Stimulated activated naive B cell treated with anti-CD40 and anti-IgM and Interleukin-4, amounts not matched to agents 10 μg/mL and 1 μg/mL and 100 μg/mL, for 72 hours (primary cell): Measurements from ENCODE around the gene IFNGR1.

Source experiments
- ATAC-seq, 2 donors: fragments of 150-1000 bp; cut with Tn5 transposase; replicated peaks; 2 replicates each; pipeline ENCODE4 v1.10.0; 2021; ENCODE audit warnings: moderate library complexity in 1 of 2
- DNase-seq: peaks from one replicate; pipeline ENCODE4 v3.0.0; 2021
- H3K27ac Mint-ChIP-seq: one replicate; pipeline ENCODE4 v1.8.0; 2022; ENCODE audit warnings: mild to moderate bottlenecking, mixed read lengths
- H3K27me3 Mint-ChIP-seq, 2 donors: one replicate each; pipeline ENCODE4 v1.8.0; 2022; ENCODE audit warnings: mixed read lengths in 2 of 2
- H3K36me3 Mint-ChIP-seq, 2 donors: one replicate each; pipeline ENCODE4 v1.8.0; 2022; ENCODE audit warnings: mixed read lengths in 2 of 2, mild to moderate bottlenecking in 1 of 2
- H3K4me1 Mint-ChIP-seq, 2 donors: one replicate each; pipeline ENCODE4 v1.8.0; 2022; ENCODE audit warnings: mixed read lengths in 2 of 2, mild to moderate bottlenecking in 1 of 2
- H3K4me3 Mint-ChIP-seq, 2 donors: one replicate each; pipeline ENCODE4 v1.8.0; 2022; ENCODE audit warnings: mild to moderate bottlenecking in 2 of 2, mixed read lengths in 2 of 2, moderate library complexity in 1 of 2
- H3K9me3 Mint-ChIP-seq, 2 donors: one replicate each; pipeline ENCODE4 v1.8.0; 2022; ENCODE audit warnings: mixed read lengths in 2 of 2, mild to moderate bottlenecking in 1 of 2

The IFNGR1 gene

DNA sequence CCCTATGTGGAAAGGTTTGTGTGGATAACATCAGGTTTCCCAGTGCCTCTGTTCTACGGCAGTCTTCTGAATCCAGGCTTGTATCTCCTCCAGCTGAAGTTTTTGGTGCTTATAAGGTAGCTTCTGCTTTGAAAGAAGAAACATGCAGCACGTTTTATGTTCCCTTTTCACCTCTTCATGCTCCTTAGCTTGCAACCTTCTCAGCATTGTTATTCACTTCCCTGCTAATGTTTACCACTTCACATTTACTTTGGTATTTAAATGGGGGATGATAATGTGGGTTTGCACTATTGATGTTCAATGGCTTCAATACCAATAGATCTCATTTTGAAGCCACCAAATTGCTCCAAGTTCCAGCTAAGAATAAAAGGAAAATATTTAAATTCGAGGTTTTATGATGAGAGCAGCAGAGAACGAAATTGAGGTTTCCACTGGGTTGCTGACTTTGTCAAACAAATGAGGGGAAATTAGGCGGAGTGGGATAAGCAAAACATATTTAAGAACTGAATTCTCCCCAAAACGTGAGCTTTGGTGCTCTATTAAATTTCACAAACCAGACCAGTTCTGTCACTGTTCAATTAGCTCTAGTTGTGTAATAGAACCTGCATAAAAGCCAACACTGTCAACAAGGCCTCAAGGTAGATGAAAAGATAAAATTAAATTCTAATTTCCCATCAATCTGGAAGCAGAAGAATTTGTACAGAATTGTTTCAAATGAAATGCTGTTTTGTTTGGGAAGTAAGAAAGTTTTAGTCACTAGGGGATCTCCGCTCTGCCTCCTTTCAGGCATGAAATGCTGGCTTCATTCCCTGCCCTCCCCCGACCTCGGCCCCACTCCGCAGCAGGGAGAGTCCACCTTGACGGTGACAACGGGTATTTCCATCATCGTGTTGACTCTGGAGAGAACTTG lies 47.1 kb downstream of the IFNGR1 start:
- H3K4me1 Mint-ChIP-seq: peaks cover 47 to 92% of the 10 kb centered on the region in 2 donors
- peak overlapping the region; percentile 88 for H3K27ac Mint-ChIP-seq
- no peaks in the 10 kb centered on the region for H3K27me3 Mint-ChIP-seq

DNA sequence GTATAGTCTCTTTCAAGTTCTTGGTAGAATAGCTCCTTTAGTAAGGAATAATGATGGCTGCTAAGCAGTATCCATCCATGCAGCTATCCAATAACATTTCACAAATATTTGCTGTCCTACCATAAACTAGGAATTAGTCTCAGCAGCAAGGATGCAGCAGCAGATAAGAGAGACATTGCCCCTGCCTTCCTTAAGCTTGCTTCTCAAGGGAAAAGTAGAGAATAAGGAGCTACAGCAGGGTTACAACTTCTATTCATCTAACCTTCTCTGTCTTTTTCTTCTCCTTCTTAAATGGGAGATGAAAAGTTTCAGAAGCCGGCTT lies 48.2 kb downstream of the IFNGR1 start:
- peak overlapping the region; percentile 58 to 65 for H3K4me3 Mint-ChIP-seq
- H3K4me1 Mint-ChIP-seq: peaks cover 48 to 92% of the 10 kb centered on the region in 2 donors
- DNase-seq (no peak), ATAC-seq (no peak)
- no peaks in the 10 kb centered on the region for H3K27me3 Mint-ChIP-seq
- H3K27ac Mint-ChIP-seq: peak overlapping the region; percentile 91
- H3K9me3 Mint-ChIP-seq: peaks cover 8 to 18% of the 10 kb centered on the region in 2 donors
- peaks cover 6 to 17% of the 10 kb centered on the region in 2 donors for H3K36me3 Mint-ChIP-seq

More for the DNA sequence above, 47.1 kb downstream of the IFNGR1 start:
- DNase-seq: peak; percentile 74
- Mint-ChIP-seq H3K36me3 (peaks cover 6 to 14% of the 10 kb centered on the region in 2 donors), H3K9me3 (peaks cover 5 to 12% of the 10 kb centered on the region in 2 donors), H3K4me3 (peak overlapping the region; percentile 50 to 54)
- ATAC-seq: peak; percentile 74 to 78

DNA sequence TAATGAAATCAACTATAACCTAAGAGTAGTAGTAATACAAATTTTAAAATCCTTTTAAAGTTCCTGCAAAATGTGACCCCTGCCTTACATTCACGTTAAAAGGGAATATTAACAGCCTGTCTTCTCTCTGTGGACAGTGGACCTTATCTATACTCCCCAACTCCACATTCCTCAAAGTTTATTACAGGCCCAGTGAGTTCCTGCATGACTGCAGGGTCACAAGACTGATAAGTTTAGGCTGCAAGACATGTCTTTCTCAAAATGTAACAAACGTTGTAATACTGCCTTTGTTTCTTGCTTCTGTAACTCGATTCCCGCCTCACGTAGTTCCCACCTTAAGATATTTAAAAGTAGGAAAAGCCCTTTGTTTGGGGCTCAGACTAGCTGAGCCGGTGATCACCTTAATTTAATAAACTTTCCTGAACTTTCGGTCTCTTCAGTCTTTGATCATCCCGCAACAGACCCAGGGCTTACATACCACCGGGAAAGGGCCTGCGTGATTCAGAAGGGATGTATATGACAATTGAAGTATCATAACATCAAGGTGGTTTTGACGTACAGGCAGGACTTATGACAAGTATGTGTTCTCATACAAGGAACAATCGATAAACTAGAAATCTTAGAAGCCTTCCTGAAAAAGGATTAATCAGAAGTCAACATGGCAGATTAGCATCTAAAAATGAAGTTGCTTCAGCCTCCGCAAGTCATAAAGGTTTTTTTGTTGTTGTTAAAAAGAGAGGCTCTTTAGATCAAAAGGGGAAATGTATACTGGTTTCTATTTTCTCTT lies 48.7 kb downstream of the IFNGR1 start:
- Mint-ChIP-seq H3K36me3 (peaks cover 6 to 18% of the 10 kb centered on the region in 2 donors), H3K27me3 (no peaks in the 10 kb centered on the region), H3K4me1 (peaks cover 50 to 92% of the 10 kb centered on the region in 2 donors), H3K27ac (peak overlapping the region; percentile 91), H3K9me3 (peaks cover 8 to 19% of the 10 kb centered on the region in 2 donors), H3K4me3 (peak overlapping the region in 1 of 2 donors; percentile 65)
- ATAC-seq: no peak
- no peak for DNase-seq

DNA sequence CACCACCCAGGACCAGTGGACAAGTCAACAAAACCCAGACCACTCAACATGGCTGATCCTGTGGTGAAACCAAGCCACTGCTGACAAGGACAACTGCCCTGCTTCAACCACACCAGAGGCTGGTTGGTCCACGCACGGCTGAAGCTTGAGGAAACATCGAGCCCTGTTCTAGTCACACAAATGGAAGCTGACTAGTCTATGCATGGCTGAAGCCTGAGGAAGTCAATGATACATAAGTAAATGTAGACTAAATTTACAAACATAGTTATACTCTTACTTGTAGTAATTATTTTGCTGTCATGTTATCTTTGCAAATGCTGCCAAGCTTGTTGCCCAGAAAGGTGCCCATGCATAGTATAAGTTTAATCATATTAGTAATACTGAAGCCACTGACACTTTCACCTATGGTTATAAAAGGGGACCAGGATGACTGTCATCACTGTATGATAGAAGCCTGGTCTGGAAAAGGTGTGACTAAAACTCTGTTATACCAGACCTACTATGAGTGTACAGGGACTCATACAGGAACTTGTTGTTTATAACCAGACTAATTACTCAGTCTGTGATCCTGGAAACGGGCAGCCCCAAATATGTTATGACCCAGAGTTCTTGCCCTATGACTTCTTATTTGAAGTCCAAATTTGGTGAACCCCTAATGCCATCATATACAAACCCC lies 51.3 kb downstream of the IFNGR1 start:
- Mint-ChIP-seq H3K27me3 (no peaks in the 10 kb centered on the region), H3K36me3 (peaks cover 8 to 29% of the 10 kb centered on the region in 2 donors), H3K27ac (peak overlapping the region; percentile 84), H3K4me3 (no peak overlapping the region), H3K9me3 (peaks cover 20 to 30% of the 10 kb centered on the region in 2 donors), H3K4me1 (peaks cover 47 to 75% of the 10 kb centered on the region in 2 donors)
- no peak for DNase-seq
- ATAC-seq: peak; percentile 25 to 38

DNA sequence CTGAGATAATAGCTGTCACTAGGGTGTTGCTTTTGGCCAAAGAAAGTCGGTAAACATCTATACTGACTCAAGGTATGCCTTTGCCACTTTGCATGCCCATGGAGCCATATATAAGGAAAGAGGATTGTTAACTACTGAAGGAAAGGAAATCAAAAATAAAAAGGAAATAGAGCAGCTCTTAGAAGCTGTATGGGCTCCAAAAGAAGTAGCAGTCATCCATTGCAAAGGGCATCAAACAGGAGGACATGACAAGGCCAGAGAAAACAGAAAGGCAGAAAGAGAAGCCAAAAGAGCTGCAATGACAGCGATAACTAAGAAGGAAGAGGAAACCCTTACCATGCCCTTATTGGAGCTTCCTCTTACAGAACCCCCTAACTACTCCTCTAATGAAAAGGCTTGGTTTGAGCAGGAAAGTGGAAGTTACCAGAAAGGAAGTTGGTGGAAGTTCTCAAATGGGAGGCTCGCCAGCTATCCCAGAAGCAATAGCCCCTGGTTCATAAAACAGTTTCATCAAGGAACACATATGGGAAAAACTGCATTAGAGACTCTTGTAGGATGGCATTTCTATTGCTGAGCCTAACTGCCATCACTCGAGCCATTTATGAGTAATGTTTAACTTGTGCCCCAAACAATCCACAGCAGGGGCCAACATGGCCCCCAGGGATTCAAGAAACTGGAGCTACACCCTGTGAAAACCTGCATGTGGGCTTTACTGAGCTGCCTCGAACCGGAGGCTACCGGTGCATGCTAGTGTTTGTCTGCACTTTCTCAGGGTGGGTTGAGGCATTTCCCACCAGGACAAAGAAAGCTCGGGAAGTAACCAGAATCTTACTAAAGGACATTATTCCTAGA lies 52.7 kb downstream of the IFNGR1 start:
- H3K27ac Mint-ChIP-seq: peak overlapping the region; percentile 78
- peaks cover 8 to 29% of the 10 kb centered on the region in 2 donors for H3K36me3 Mint-ChIP-seq
- DNase-seq: no peak
- H3K4me3 Mint-ChIP-seq: peak overlapping the region in 1 of 2 donors; percentile 30
- ATAC-seq: peak in 1 of 2 donors; percentile 27
- H3K27me3 Mint-ChIP-seq: no peaks in the 10 kb centered on the region
- H3K9me3 Mint-ChIP-seq: peaks cover 20 to 30% of the 10 kb centered on the region in 2 donors
- peaks cover 38 to 72% of the 10 kb centered on the region in 2 donors for H3K4me1 Mint-ChIP-seq

DNA sequence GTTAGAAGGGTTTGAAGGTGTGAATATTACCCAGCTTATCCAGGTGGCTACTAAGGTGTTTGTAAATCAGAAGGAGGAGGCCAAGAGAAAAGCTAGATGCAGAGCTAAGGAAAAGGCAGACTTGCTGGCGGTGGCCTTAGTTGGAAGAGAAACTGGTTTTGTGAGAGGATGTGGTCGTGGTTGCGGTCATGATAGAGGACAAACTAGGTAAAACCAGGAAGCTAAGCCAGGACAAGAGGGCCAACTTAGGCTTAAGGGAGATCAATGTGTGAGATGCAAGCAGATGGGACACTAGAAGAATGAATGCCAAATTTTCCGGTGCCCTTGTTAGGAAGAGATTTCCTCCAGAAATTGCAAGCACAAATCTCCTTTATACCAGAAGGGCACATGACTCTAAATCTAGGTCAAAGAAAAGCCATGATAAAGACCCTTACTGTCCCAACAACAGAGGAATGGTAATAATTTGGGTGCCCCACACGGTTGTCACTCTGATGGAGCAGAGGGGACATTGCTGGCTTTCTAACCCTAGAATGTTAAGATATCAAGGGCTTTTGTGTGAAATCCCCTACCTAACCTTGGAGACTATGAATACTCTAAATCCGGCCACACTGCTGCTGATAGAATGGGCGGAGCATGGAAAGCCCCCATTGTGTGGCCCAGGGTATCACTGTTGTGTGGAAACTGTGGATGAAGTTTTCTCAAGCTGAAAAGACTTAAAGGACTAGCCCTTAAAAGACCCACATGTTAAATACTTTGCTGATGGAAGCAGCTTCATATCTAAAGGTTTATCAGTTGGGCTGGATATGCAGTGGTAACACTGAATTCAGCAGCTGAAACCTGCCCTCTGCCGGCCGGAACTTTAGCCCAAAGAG lies 53.6 kb downstream of the IFNGR1 start:
- no peak for DNase-seq

DNA sequence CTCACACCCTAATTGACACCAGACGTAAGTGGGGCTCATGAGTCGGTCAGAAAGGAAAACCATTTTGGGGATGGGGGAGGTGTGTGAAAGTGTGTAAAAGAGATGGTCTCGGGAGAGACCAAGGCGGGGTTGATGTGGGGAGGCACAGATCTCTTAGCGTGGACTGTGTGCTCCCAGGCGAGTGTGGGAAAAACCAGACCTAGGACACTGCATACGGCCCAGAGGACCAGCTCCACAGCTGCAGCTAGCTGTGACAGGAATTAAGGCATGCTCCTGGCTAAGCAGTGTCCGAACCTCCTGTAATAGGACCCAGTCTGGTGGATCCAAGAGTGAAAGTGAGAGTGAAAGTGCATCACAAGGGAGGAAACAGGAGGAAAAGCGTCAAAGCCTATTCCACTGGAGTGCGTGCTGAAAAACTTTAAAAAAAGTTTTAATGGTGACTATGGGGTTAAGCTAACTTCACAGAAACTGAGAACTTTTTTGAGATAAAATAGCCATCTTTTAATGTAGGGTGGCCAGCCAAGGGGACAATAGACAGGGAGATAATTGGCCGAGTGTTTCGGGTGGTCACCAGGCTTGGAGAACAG lies 55.4 kb downstream of the IFNGR1 start:
- peaks cover 23 to 54% of the 10 kb centered on the region in 2 donors for H3K4me1 Mint-ChIP-seq
- no peak for DNase-seq
- H3K27ac Mint-ChIP-seq: peak overlapping the region; percentile 28
- no peak for ATAC-seq
- no peak overlapping the region for H3K4me3 Mint-ChIP-seq
- H3K36me3 Mint-ChIP-seq: peaks cover 6 to 20% of the 10 kb centered on the region in 2 donors
- no peaks in the 10 kb centered on the region for H3K27me3 Mint-ChIP-seq
- H3K9me3 Mint-ChIP-seq: peaks cover 16 to 22% of the 10 kb centered on the region in 2 donors

More for the DNA sequence above, 53.6 kb downstream of the IFNGR1 start:
- no peaks in the 10 kb centered on the region for H3K27me3 Mint-ChIP-seq
- peaks cover 8 to 29% of the 10 kb centered on the region in 2 donors for H3K36me3 Mint-ChIP-seq
- peak overlapping the region in 1 of 2 donors; percentile 30 for H3K4me3 Mint-ChIP-seq
- peak overlapping the region; percentile 78 for H3K27ac Mint-ChIP-seq
- H3K4me1 Mint-ChIP-seq: peaks cover 30 to 70% of the 10 kb centered on the region in 2 donors
- peak; percentile 54 to 61 for ATAC-seq
- peaks cover 20 to 30% of the 10 kb centered on the region in 2 donors for H3K9me3 Mint-ChIP-seq

DNA sequence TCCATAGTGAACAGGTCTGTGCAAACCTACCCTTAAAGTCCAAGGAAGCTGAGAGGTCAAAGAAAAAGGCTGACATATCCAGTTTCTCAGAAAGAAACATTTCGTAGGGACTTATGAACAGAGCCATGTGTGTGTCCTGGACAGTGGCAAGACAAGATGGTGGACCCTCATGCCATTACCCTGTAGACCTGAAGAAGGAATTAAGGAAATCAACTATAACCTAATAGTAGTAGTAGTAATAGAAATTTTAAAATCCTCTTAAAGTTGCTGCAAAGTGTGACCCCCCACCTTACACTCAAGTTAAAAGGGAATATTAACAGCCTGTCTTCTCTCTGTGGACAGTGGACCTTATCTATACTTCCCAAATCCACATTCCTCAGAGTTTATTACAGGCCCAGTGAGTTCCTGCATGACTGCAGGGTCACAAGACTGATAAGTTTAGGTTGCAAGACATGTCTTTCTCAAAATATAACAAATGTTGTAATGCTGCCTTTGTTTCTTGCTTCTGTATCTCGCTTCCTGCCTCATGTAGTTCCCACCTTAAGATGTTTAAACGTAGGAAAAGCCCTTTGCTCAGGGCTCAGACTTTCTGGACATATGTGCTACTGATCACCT lies 56.4 kb downstream of the IFNGR1 start:
- no peak overlapping the region for H3K27ac Mint-ChIP-seq
- peaks cover 6 to 20% of the 10 kb centered on the region in 2 donors for H3K36me3 Mint-ChIP-seq
- no peak overlapping the region for H3K4me3 Mint-ChIP-seq
- ATAC-seq (no peak), DNase-seq (no peak)
- H3K27me3 Mint-ChIP-seq: no peaks in the 10 kb centered on the region
- peaks cover 16 to 22% of the 10 kb centered on the region in 2 donors for H3K9me3 Mint-ChIP-seq
- peaks cover 24 to 52% of the 10 kb centered on the region in 2 donors for H3K4me1 Mint-ChIP-seq

DNA sequence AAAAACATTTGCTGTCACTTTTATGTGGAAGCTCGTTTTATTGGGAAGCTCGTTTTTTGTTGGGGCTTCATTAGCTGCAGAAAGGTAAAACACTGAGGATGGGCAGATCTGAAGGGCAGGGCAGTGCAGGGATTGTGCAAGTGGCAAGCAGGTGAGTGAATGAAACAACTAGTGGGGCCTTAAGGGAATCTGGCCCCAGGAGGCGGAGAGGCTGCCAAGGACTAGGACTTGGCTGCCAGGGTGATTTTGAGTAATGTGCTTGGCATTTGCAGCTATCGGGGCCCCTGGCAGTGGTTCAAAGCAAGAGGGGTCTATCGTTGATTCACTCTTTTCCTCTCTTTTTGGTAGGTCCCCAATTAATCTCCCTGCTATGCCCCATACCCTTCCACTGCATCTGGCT lies 57.2 kb downstream of the IFNGR1 start:
- Mint-ChIP-seq H3K4me1 (peaks cover 18 to 45% of the 10 kb centered on the region in 2 donors), H3K36me3 (peaks cover 6 to 20% of the 10 kb centered on the region in 2 donors), H3K27me3 (no peaks in the 10 kb centered on the region), H3K27ac (no peak overlapping the region), H3K9me3 (peaks cover 15 to 17% of the 10 kb centered on the region in 2 donors), H3K4me3 (no peak overlapping the region)
- ATAC-seq: no peak
- no peak for DNase-seq

DNA sequence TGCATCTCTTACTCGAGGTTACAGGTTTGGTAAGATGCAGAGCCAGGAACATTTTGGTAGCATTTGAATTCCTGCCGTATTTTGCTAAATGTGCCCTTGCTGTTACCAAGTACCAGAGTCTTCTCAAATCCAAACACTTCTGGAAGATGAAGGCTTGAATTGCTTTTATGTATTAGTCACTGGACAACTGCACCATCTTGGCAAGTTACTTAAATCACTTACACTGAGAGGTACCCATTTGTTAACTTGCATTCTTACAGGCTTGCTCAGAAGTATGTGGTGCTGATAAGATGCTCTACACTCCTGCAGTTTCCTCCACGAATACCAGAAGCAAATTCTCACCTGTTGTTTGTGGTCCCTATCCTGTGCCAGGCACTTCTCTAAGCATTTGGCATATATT lies 58.4 kb downstream of the IFNGR1 start:
- Mint-ChIP-seq H3K4me3 (no peak overlapping the region), H3K9me3 (peaks cover 11 to 12% of the 10 kb centered on the region in 2 donors), H3K36me3 (peaks cover 6 to 15% of the 10 kb centered on the region in 2 donors), H3K4me1 (peaks cover 21 to 45% of the 10 kb centered on the region in 2 donors), H3K27ac (no peak overlapping the region), H3K27me3 (no peaks in the 10 kb centered on the region)
- ATAC-seq (no peak), DNase-seq (no peak)

DNA sequence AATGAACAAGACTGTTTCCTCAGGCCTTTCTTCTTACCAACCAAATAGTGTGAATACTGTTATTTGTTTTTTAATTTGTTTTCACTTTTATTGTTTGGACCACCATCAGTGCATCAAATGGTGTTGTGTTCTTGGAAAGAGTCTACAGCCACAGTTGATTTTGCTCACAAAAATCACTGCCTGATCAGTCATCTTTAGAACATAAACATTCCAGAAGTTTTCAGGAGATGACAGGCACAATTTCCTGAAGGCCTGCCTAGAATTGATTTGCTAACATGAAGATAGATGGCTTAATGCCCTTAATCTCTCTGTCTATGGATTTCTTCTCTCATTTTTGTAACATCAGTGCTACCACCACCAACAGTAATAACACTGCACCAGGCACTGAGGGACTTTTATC lies 59.3 kb downstream of the IFNGR1 start:
- Mint-ChIP-seq H3K27ac (no peak overlapping the region), H3K9me3 (peaks cover 9 to 11% of the 10 kb centered on the region in 2 donors), H3K36me3 (peaks cover 5 to 15% of the 10 kb centered on the region in 2 donors), H3K27me3 (no peaks in the 10 kb centered on the region), H3K4me3 (no peak overlapping the region), H3K4me1 (peaks cover 18 to 45% of the 10 kb centered on the region in 2 donors)
- ATAC-seq: no peak
- no peak for DNase-seq

DNA sequence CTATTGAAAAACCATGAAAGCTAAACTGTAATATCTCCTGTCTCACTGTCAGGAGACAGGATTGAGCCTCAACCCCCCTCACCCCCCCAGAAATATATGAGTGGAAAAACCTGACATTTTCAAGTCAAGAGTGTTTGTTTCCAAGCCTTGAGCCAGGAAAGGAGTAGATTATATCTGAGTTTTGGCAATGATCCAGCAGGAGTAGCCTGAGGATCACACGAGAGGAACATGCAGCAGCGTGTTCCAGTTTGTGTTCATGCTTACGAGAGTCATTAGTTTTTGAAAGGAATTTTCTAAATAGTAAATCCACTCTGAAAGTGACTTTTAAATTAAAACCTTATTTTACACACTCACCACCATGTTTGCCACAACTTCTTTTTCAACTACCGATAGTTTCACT lies 61.6 kb downstream of the IFNGR1 start:
- no peaks in the 10 kb centered on the region for H3K27me3 Mint-ChIP-seq
- ATAC-seq (no peak), DNase-seq (no peak)
- H3K9me3 Mint-ChIP-seq: no peaks in the 10 kb centered on the region
- no peak overlapping the region for H3K27ac Mint-ChIP-seq
- H3K36me3 Mint-ChIP-seq: no peaks in the 10 kb centered on the region
- peaks cover 15 to 47% of the 10 kb centered on the region in 2 donors for H3K4me1 Mint-ChIP-seq
- no peak overlapping the region for H3K4me3 Mint-ChIP-seq
